ENCODE data around the gene MYBPC2.

GRCh38 chr19:50431343-50432220 lies 1.1 kb upstream of the MYBPC2 start:
- no peak for TF ChIP-seq EZH2 (IDR thresholded peaks at IDR 0.05; ENCODE audit: insufficient read depth, poor library complexity, severe bottlenecking)
- TF ChIP-seq EZH2phosphoT487 (IDR thresholded peaks at IDR 0.05; ENCODE audit: insufficient read depth, low read depth): no peak

Data from GM23248 (cell line).